NCI-H1436 (cell line): ENCODE data around the gene BEST4.
"Not testable (repeated sequence)": the region's sequence is repeated elsewhere in the genome, so short reads cannot be mapped to it uniquely, and the experiment has no call there.

Experiments used
- DNase-seq: peaks from one replicate; lab custom pipeline; 2025; lab: John Stamatoyannopoulos, UW

Gene BEST4

DNA sequence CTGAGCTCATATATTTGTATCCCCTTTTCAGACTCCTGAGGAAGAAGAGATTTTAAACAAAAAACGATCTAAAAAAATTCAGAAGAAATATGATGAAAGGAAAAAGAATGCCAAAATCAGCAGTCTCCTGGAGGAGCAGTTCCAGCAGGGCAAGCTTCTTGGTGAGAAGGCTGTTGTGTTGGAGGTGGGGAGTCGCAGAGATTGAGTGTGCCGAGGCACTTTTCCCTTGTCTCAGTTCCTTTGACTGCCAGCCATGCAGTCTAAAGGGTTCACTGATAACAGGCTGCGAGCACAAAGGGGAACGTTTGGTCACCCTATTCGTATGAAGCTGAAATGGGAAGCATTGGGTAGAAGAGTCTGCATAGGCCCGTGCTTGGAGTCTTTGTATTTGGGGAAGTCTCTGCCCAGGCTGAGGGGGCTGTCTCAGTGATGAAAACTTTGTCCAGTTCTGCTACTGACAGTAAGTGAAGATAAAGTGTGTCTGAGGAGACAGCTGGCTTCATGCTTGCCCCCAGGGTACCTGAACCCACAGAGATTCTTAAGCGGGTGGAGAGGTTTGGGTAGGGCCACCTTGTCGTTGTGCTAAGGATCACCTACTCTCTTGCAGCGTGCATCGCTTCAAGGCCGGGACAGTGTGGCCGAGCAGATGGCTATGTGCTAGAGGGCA is 9.9 kb downstream of the BEST4 start:
- no peak for DNase-seq

DNA sequence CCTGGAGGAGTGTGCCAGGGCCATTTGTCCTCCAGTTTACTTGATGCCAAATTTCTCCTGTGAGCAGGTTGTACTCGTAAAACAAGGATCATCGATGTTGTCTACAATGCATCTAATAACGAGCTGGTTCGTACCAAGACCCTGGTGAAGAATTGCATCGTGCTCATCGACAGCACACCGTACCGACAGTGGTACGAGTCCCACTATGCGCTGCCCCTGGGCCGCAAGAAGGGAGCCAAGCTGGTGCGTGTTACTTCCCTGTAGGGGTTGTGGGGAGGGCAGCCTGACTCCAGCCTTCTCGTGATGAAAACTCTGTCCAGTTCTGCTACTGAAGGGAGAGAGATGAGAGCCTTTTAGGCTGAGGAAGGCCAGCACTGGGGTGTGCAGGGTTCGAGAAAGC is 10.4 kb downstream of the BEST4 start:
- DNase-seq = no peak

DNA sequence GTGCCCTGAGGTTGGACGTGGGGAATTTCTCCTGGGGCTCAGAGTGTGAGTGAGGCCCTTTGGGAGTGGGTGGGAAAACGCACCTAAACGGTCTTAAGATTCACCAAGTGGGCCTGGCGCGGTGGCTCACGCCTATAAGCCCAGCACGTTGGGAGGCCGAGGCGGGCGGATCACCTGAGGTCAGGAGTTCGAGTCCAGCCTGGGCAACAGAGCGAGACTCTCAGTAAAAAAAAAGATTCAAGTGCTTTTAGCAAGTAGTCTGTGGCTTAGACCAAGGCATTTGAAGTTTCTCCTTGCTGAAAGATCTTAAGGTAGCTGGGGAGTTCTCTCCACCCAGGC is 11.3 kb downstream of the BEST4 start:
- DNase-seq = no peak

DNA sequence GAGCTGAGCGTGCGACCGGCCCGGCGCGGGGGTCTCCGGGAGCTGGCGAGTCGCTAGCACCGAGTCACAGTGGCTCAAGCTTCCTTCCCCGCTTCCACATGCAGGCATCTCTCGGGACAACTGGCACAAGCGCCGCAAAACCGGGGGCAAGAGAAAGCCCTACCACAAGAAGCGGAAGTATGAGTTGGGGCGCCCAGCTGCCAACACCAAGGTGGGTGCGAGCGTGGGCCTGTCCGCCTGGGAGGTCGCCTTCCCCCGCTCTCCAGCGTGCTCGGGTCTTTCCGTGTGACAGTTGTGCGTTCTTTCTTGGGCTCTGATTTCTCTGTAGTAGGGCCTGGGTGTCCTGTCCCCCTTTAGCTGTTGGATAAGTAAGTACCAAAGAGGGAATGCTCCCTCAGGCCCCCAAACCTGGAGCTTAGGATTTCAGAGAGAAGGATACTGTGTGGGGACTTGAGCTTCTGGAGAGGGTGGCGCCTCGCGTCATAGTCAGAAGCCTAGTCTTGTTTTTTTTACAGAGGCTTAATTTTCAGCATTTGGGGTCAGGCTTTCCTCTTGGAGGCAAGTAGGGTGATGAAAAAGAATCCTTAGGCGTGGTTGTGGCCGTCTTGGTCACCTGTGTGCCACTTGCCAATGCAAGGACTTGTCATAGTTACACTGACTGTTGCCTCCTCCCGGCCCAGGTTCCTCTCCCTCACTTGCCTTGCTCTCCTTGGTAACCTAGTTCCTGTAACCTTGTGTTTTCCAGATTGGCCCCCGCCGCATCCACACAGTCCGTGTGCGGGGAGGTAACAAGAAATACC is 11.8 kb downstream of the BEST4 start:
- no peak for DNase-seq

- peak; percentile 91 for DNase-seq
These were observed 12.7 kb downstream of the BEST4 start, which contains the start of gene RPS8 for GRCh38 chr1:44775078-44775929. Gene RPS8, plus strand, starts transcription at chr1:44775540. Its CDS starts 57 bp downstream, at chr1:44775597.

DNA sequence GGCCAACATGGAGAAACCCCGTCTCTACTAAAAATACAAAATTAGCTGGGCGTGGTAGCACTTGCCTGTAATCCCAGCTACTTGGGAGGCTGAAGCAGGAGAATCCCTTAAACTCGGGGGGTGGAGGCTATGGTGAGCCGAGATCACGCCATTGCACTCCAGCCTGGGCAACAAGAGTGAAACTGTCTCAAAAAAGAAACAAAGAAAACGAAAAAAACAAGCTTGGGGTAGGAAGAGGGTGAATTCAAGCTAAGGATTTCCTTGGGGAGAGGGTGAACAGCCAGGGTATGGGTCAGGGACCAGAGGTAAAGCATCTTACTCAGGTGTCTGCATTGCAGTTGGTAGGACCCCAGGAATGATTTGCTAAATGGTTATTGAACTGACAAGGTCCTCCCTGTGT is 21.5 kb downstream of the BEST4 start:
- not testable (repeated sequence) for DNase-seq

DNA sequence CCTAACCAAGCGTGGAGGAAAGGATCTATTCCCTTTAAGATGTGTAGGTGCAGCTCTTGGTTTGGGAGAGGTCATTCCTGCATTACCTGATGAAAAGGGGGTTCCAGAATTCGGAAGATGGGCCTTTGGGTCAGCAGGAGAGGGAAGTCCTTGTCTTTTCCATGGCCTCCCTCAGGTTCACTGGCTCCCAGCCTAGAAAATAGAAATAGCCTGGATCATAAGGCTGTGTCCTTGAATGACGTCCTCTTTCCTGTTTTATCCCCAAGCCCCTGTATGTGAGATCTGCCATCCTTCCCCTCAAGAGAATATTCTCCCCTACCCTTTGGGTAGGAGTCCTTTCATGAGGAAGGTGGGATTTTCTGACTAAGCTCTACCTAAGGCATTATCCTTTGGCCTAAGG is 27.1 kb downstream of the BEST4 start:
- DNase-seq = no peak

DNA sequence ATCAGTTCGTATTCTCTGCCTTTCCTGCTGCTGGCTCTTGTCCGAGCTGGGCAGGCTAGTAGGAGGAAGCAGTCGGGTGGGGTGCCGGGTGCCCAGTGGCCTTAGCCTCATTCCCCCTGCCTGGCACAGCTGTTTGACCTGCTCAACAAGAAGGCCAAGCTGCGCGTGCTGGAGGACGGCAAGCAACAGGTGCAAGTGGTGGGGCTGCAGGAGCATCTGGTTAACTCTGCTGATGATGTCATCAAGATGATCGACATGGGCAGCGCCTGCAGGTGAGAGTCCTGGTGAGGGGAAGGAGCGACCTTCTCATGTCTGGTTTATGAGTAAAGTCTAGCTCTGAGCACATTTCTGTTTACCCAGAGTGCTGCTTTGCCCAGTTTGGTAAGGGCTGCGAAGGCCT is 28.9 kb downstream of the BEST4 start:
- no peak for DNase-seq

GRCh38 chr1:44757420-44757819 is 30.6 kb downstream of the BEST4 start:
- DNase-seq = no peak

GRCh38 chr1:44747878-44748277 is 40.1 kb downstream of the BEST4 start:
- DNase-seq = no peak

GRCh38 chr1:44743211-44743610 is 44.8 kb downstream of the BEST4 start:
- no peak for DNase-seq

DNA sequence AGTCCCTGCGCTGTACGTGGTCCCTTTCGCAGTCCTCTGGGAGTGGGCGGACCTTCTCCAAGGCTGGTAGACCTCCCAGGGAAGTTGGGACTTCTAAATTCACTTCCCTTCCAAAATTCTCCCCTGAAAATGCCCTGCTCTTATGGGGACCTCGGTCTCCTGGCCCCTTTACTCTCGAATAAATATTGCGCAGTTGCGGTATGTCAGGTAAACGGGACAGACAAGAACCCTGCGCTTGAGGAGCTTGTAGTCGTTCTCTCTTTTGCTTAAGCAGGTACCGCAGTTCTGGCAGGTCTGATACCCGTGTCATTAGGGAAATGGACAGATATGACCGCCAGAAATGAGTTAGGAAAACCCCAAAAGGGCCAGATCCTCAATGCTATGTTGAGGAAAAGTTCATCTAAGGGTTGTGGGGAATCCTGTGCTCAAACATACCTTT is 47.8 kb downstream of the BEST4 start:
- DNase-seq = no peak

- peak; percentile 96 for DNase-seq
These were observed 48.4 kb downstream of the BEST4 start, which contains the start of gene KIF2C for GRCh38 chr1:44739307-44740178. Gene KIF2C, plus strand, starts transcription at chr1:44739837. Its CDS starts 96 bp downstream, at chr1:44739933.

GRCh38 chr1:44738953-44739306 is 49.0 kb downstream of the BEST4 start:
- not testable (repeated sequence) for DNase-seq

GRCh38 chr1:44735992-44736391 is 52.0 kb downstream of the BEST4 start:
- no peak for DNase-seq

- DNase-seq = no peak
These were observed 54.2 kb downstream of the BEST4 start for GRCh38 chr1:44733784-44734183.
